Measurements from ENCODE around the gene ABHD6.
"Not testable (repeated sequence)": the region's sequence is repeated elsewhere in the genome, so short reads cannot be mapped to it uniquely, and the experiment has no call there.

GRCh38 chr3:58267543-58267942 lies 30.0 kb downstream of the ABHD6 start:
- not testable (repeated sequence) for TF ChIP-seq CTCF, POLR2A (IDR thresholded peaks at IDR 0.05)
